Liver (tissue), 9 donors: Measurements from ENCODE around the gene PRR15L. TPM values are rescaled to one million over a fixed set of nuclear protein-coding genes. Genes with fewer than 3 reads are reported as not detected.

ENCODE experiments used
- DNase-seq: peaks from one replicate; pipeline ENCODE4 v3.0.0-alpha.2; 2017; ENCODE audit warnings: low spot score
- H3K27ac ChIP-seq, 2 donors: one replicate each; pipeline ENCODE4 v1.7.0; 2013; ENCODE audit warnings: inconsistent platforms in 2 of 2, low read length in 2 of 2, control low read depth in 1 of 2, low read depth in 1 of 2, mild to moderate bottlenecking in 1 of 2
- H3K27me3 ChIP-seq, 4 donors: one replicate each; pipeline versions ENCODE4 v1.6.1 to v1.7.0; 2013; ENCODE audit warnings: low read length in 3 of 4, inconsistent platforms in 1 of 4, mild to moderate bottlenecking in 1 of 4, moderate library complexity in 1 of 4; ENCODE audit not compliant: control insufficient read depth in 4 of 4, insufficient read depth in 4 of 4
- H3K36me3 ChIP-seq, 4 donors: one replicate each; pipeline versions ENCODE4 v1.6.1 to v1.7.0; 2013; ENCODE audit warnings: low read length in 3 of 4, mild to moderate bottlenecking in 3 of 4, low read depth in 1 of 4, moderate library complexity in 1 of 4; ENCODE audit not compliant: control insufficient read depth in 4 of 4, insufficient read depth in 3 of 4
- H3K4me1 ChIP-seq, 4 donors: one replicate each; pipeline versions ENCODE4 v1.6.1 to v1.7.0; 2013; ENCODE audit warnings: low read length in 3 of 4, mild to moderate bottlenecking in 3 of 4, moderate library complexity in 1 of 4; ENCODE audit not compliant: control insufficient read depth in 4 of 4, insufficient read depth in 4 of 4
- H3K4me3 ChIP-seq, 3 donors: one replicate each; pipeline versions ENCODE4 v1.6.1 to v1.7.0; 2013; ENCODE audit warnings: low read length in 3 of 3, control low read depth in 1 of 3, low read depth in 1 of 3, mild to moderate bottlenecking in 1 of 3
- H3K9ac ChIP-seq, 2 donors: one replicate each; pipeline ENCODE4 v1.7.0; 2013; ENCODE audit warnings: low read length in 2 of 2, mild to moderate bottlenecking in 2 of 2, moderate library complexity in 2 of 2, control low read depth in 1 of 2, low read depth in 1 of 2
- H3K9me3 ChIP-seq, 4 donors: one replicate each; pipeline versions ENCODE4 v1.6.1 to v1.7.0; 2013; ENCODE audit warnings: low read length in 3 of 4; ENCODE audit not compliant: control insufficient read depth in 4 of 4
- ATF3 ChIP-seq: IDR thresholded peaks from 2 replicates; pipeline ENCODE4 v1.6.1; 2016; ENCODE audit warnings: antibody characterized with exemption
- CTCF ChIP-seq: fragments of 150-350 bp; IDR thresholded peaks from 2 replicates; pipeline ENCODE4 v1.5.1; 2017; ENCODE audit warnings: improper control_type of control experiment, low read depth, low read length; ENCODE audit not compliant: missing input control
- EGR1 ChIP-seq, 2 donors: IDR thresholded peaks; 2 replicates each; pipeline ENCODE4 v1.6.1; 2016 to 2018; ENCODE audit warnings: antibody characterized with exemption in 2 of 2, low read depth in 2 of 2
- FOXA1 ChIP-seq: IDR thresholded peaks from 2 replicates; pipeline ENCODE4 v1.6.1; 2016; ENCODE audit warnings: antibody characterized with exemption
- FOXA2 ChIP-seq: IDR thresholded peaks from 2 replicates; pipeline ENCODE4 v1.6.1; 2016; ENCODE audit warnings: antibody characterized with exemption
- GABPA ChIP-seq, 2 donors: IDR thresholded peaks in 1 of 2; conservative IDR thresholded peaks in 1 of 2; 2 replicates each; pipeline ENCODE4 v1.6.1; 2016; ENCODE audit warnings: antibody characterized with exemption in 2 of 2, mild to moderate bottlenecking in 1 of 2, moderate library complexity in 1 of 2
- HNF4A ChIP-seq, 2 donors: conservative IDR thresholded peaks; 2 replicates each; pipeline ENCODE4 v1.6.1; 2016; ENCODE audit warnings: antibody characterized with exemption in 2 of 2, mild to moderate bottlenecking in 2 of 2
- HNF4G ChIP-seq: IDR thresholded peaks from 2 replicates; pipeline ENCODE4 v1.6.1; 2016; ENCODE audit warnings: antibody characterized with exemption
- JUND ChIP-seq, 2 donors: IDR thresholded peaks; 2 replicates each; pipeline ENCODE4 v1.6.1; 2016; ENCODE audit warnings: antibody characterized with exemption in 2 of 2
- MAX ChIP-seq: IDR thresholded peaks from 2 replicates; pipeline ENCODE4 v1.6.1; 2016; ENCODE audit warnings: antibody characterized with exemption
- NR2F2 ChIP-seq: IDR thresholded peaks from 2 replicates; pipeline ENCODE4 v1.6.1; 2016; ENCODE audit warnings: antibody characterized with exemption
- REST ChIP-seq: IDR thresholded peaks from 2 replicates; pipeline ENCODE4 v1.6.1; 2016; ENCODE audit warnings: antibody characterized with exemption, mild to moderate bottlenecking
- RXRA ChIP-seq, 2 donors: IDR thresholded peaks; 2 replicates each; pipeline ENCODE4 v1.6.1; 2017 to 2018; ENCODE audit warnings: antibody characterized with exemption in 2 of 2, mild to moderate bottlenecking in 1 of 2
- SP1 ChIP-seq: IDR thresholded peaks from 2 replicates; pipeline ENCODE4 v1.6.1; 2018; ENCODE audit warnings: antibody characterized with exemption, mild to moderate bottlenecking
- TAF1 ChIP-seq: conservative IDR thresholded peaks from 2 replicates; pipeline ENCODE4 v1.6.1; 2016; ENCODE audit warnings: antibody characterized with exemption, mild to moderate bottlenecking
- YY1 ChIP-seq: IDR thresholded peaks from 2 replicates; pipeline ENCODE4 v1.6.1; 2016; ENCODE audit warnings: antibody characterized with exemption, mild to moderate bottlenecking
- ZBTB33 ChIP-seq: IDR thresholded peaks from 2 replicates; pipeline ENCODE4 v1.6.1; 2016; ENCODE audit warnings: antibody characterized with exemption
- WGBS: extraction: QIAGEN DNeasy Blood & Tissue Kit; methylation state at CpG from one replicate; pipeline ENCODE4 v1.1.7; 2013; 5-methylcytosine and 5-hydroxymethylcytosine counted together
- polyA plus RNA-seq, 2 donors: library from polyadenylated mRNA; stranded (reverse) in 1 of 2; unstranded in 1 of 2; fragments of 200-250 nt in 1 of 2; fragments of >200 nt in 1 of 2; fragmentation: Nextera tagmentation in 1 of 2; extraction: Ambion mirVana in 1 of 2; gene quantifications; one replicate each; pipeline versions ENCODE4 v1.2.1 to v1.2.3, GENCODE V29; 2013 to 2015
- total RNA-seq, 2 donors: library from RNA; depleted of rRNA; stranded (reverse); fragments of >200 nt; gene quantifications; one replicate each; pipeline ENCODE4 v1.2.3, GENCODE V29; 2014
- donor health status: healthy.
- donor health status: healthy.
- donor health status: healthy.
- donor health status: healthy.
- donor health status: healthy.

Gene PRR15L
- total and polyA plus RNA-seq, 4 donors: 0.83 to 11.0 (median 1.9) TPM

GRCh38 chr17:47927821-47928400 lies 29.8 kb downstream of the PRR15L start:
- H3K27me3 ChIP-seq: no peaks in the 10 kb centered on the region
- H3K9ac ChIP-seq: no peak overlapping the region
- no peak for TF ChIP-seq TAF1
- no peak overlapping the region for H3K4me3 ChIP-seq
- WGBS: 96% methylated on average over 20 of the region's 20 CpGs
- H3K9me3 ChIP-seq: no peaks in the 10 kb centered on the region
- no peak overlapping the region for H3K27ac ChIP-seq
- H3K36me3 ChIP-seq: peaks cover 0 to 27% (median 18%) of the 10 kb centered on the region in 4 donors
- DNase-seq: no peak
- peaks cover 0 to 15% (median 11%) of the 10 kb centered on the region in 4 donors for H3K4me1 ChIP-seq

GRCh38 chr17:47925678-47925988 lies 32.0 kb downstream of the PRR15L start:
- Histone ChIP-seq H3K27me3 (no peaks in the 10 kb centered on the region), H3K9me3 (no peaks in the 10 kb centered on the region), H3K4me1 (peaks cover 0 to 15% (median 11%) of the 10 kb centered on the region in 4 donors), H3K36me3 (peaks cover 0 to 27% (median 20%) of the 10 kb centered on the region in 4 donors), H3K27ac (no peak overlapping the region), H3K4me3 (no peak overlapping the region), H3K9ac (no peak overlapping the region)
- WGBS: 79% methylated on average over 3 of the region's 3 CpGs
- DNase-seq: no peak
- TF ChIP-seq CTCF: no peak
- no peak for TF ChIP-seq NR2F2
- no peak for TF ChIP-seq ZBTB33
- no peak for TF ChIP-seq FOXA2
- no peak for TF ChIP-seq JUND (IDR thresholded peaks at IDR 0.05)
- TF ChIP-seq SP1: no peak
- TF ChIP-seq RXRA (IDR thresholded peaks at IDR 0.05): no peak
- TF ChIP-seq EGR1 (IDR thresholded peaks at IDR 0.05; ENCODE audit: low read depth in 2 of 2): no peak
- no peak for TF ChIP-seq YY1
- no peak for TF ChIP-seq HNF4A (conservative IDR thresholded peaks at IDR 0.05)
- no peak for TF ChIP-seq GABPA (IDR thresholded peaks at IDR 0.05 in 1 of 2, conservative IDR thresholded peaks at IDR 0.05 in 1 of 2)
- TF ChIP-seq ATF3: no peak
- TF ChIP-seq TAF1: no peak
- TF ChIP-seq REST: no peak
- no peak for TF ChIP-seq HNF4G
- no peak for TF ChIP-seq FOXA1
- TF ChIP-seq MAX: no peak
